HG03565 (cell line): ENCODE measurements around the gene FGF4.

Experiments used
- ATAC-seq: cut with Tn5 transposase; IDR thresholded peaks from one replicate; pipeline ENCODE4 v1.9.1; 2021; ENCODE audit warnings: mild to moderate bottlenecking, moderate library complexity; ENCODE audit not compliant: unreplicated experiment

FGF4 gene

GRCh38 chr11:69775163-69775755, at the start of gene FGF4:
FGF4 (minus strand) TSS chr11:69775341; CDS start chr11:69775084, 257 bp downstream.
- no peak for ATAC-seq

GRCh38 chr11:69823641-69824265, 48.6 kb upstream of the FGF4 start:
- no peak for ATAC-seq

GRCh38 chr11:69822676-69823494, 47.7 kb upstream of the FGF4 start:
- no peak for ATAC-seq

DNA sequence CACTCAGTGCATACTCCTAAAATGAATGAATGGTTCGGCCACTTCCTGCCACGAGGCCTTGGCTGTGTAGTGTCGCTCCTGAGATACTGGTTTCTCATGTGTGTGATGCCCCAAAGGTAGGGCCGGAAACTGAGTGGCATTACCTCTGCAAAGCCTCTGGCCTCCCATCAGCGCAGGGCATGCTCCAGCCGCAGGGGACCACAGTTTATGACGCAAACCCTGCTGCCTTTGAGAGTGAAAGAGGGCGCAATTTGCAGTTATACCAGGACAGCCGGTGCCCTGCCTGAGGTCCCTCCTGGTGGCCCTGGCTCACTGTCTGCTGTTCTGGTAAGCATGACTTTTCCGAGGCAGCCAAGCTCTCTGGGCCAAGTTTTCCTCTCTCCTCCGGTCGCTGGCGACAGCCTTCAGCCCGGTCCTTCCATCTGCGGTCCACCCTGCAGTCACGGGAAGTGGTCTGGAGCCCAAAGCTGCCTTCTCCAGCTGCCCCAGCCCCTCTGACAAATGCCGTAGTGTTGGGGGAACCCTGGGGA, 46.4 kb upstream of the FGF4 start:
- ATAC-seq: no peak

DNA sequence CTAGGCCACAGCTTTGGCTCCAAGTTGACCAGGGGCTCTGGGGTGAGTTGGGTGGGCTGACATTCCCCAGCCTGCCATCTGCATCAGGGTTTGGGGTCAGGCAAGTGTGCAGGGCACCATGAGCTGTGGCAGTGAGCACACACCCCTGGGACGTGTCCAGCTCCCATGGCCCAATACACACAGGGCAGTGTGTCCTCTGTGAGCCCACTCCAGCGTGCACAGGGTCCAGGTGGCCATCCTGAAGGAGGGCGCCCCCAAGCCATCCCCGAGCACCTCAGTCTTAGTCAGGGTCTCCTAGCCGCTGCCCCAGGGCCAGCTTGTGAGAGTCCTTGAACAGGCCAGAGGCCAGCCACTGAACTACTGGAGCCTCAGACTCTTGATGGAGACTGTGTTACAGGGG, 45.3 kb upstream of the FGF4 start:
- no peak for ATAC-seq

- ATAC-seq: no peak
Observed at GRCh38 chr11:69819541-69820070, 44.5 kb upstream of the FGF4 start.

DNA sequence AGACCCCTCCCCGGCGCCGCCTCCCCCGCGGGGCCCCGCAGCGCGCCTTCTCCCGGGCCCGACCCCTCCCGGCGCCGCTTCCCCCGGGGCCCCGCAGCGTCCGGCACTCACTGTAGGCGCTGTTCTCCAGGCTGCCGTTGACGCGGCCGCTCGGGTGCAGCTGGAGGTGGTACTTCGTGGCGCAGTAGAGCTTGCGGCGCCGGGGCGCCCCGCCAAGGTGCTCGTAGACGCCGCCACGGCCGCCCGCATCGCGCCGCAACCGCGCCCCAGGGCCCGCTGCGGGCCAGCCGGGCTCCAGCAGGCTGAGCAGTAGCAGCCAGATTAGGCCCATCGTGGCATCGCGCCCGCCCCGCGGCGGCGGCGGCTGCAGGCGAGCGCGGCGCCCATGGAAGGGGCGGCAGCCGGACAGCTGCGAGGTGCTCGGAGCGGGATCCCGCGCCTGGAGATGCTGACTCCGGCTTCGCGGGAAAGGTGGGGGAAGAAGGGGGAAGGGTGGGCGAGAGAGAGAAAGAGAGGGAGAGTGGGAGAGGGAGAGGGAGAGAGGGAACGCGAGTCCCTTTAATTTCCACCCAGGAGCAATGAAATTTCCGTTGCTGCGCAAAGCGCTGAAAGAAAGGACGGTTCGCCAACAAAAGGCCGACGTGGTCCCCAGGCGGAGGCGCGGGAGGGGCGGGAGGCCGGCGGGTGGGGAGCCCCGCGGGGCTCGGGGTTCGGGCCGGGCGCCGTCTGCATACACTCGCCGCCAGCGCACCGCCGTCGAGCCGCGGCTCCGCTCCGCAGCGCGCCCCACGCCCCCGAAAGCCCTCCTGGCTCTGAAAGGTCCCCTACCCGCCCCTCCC, 43.7 kb upstream of the FGF4 start, which contains the start of gene FGF3:
Gene FGF3, minus strand, starts transcription at position 814 of the 839 bp plus-strand sequence. Its CDS starts 483 bp downstream, at position 331.
- no peak for ATAC-seq

- ATAC-seq: no peak
Observed at GRCh38 chr11:69818231-69818602, 43.1 kb upstream of the FGF4 start.

- ATAC-seq: no peak
Observed at GRCh38 chr11:69817265-69818230, 42.4 kb upstream of the FGF4 start.

GRCh38 chr11:69816671-69817070, 41.5 kb upstream of the FGF4 start:
- ATAC-seq: no peak

DNA sequence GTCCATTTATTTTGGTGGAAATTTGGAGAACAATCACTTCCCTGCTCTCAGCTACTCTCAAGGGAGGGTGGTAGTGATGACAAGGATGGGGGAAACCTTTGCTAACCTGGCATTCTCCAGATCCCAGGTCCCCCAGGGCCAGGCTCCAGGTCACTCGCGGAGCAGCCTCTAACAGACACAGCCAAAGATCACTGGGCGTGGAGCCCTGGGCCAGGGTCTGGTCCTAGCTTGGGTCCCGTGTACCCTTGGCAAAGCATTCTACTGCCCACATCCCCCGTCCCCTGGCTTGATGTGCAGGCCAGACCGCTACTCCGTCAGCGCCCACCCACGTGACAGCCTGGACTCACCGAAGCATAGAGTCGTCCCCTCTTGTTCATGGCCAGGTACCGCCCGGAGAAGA, 40.8 kb upstream of the FGF4 start:
- no peak for ATAC-seq

- no peak for ATAC-seq
Observed at GRCh38 chr11:69814902-69815301, 39.8 kb upstream of the FGF4 start.

- ATAC-seq: no peak
Observed at GRCh38 chr11:69814411-69814810, 39.3 kb upstream of the FGF4 start.

GRCh38 chr11:69813839-69814238, 38.7 kb upstream of the FGF4 start:
- no peak for ATAC-seq

- ATAC-seq: no peak
Observed at GRCh38 chr11:69812946-69813345, 37.8 kb upstream of the FGF4 start.

GRCh38 chr11:69812256-69812655, 37.1 kb upstream of the FGF4 start:
- ATAC-seq: no peak

DNA sequence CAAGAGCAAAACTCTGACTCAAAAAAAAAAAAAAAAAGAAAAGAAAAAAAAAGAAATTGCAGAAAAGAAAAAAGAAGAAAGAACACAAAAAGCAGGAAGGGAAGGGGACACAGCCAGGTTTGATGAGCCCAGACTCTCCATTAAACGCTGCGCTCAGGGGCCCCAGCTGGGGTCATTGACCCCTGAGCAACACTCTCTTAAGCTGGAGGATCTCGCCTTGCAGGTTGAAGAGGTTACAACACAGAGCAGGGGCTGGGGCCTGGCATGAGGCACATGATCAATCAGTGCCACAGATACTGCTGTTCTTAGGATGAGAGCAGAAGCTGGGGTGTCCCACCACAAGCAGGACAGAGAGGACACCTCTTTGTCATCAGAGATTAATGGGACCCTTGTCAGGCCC, 36.3 kb upstream of the FGF4 start:
- ATAC-seq: no peak

GRCh38 chr11:69810289-69811118, 35.4 kb upstream of the FGF4 start:
- no peak for ATAC-seq

DNA sequence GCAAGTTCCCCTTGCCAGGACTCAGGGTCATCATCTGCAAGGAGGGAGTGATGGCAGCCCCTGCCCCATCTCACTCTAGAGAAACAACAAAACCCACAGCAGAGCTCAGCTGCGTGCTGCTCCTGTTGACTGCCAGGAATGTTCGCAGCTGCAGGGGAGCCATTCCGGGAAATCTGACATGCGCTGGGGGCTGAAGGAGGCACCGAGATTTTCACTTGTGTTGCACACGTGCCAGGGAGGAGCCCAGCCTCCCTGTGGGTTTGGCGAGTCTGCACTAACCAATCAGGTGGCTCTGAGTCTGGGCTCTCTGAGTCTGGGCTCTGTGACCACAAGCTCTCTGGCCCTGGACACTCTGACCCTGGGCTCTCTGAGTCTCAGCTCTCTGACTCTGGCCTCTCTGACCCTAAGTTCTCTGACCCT, 33.5 kb upstream of the FGF4 start:
- ATAC-seq: no peak
